WTC11 (cell line): ENCODE measurements around the gene DGKK. TPM values are rescaled to one million over a fixed set of nuclear protein-coding genes. Genes with fewer than 3 reads are reported as not detected.

Experiments used
- ATAC-seq: fragments of 200-7000 bp; cut with Tn5 transposase; 2 replicates; pipeline ENCODE4 v1.10.0; 2021; ENCODE audit warnings: mild to moderate bottlenecking, moderate library complexity
- CTCF ChIA-PET: fragments of 300-600 bp; sonication (Branson Sonifier 250); formaldehyde crosslinking; loops from one replicate; lab custom pipeline; 2021; ENCODE audit warnings: antibody characterized with exemption; lab: Charles Lee
- POLR2A ChIA-PET: fragments of 350-600 bp; sonication (Branson Sonifier 250); formaldehyde crosslinking; loops from one replicate; lab custom pipeline; 2021; ENCODE audit warnings: antibody characterized with exemption; lab: Charles Lee
- DNase-seq: peaks from one replicate; pipeline ENCODE4 v3.0.0; 2021; ENCODE audit warnings: low spot score
- H3K27ac Mint-ChIP-seq: 2 replicates; pipeline ENCODE4 v1.8.0; 2021; ENCODE audit warnings: mixed read lengths
- H3K27me3 Mint-ChIP-seq: 2 replicates; pipeline ENCODE4 v1.8.0; 2021; ENCODE audit warnings: low read depth, mild to moderate bottlenecking, moderate library complexity, mixed read lengths
- H3K36me3 Mint-ChIP-seq: 2 replicates; pipeline ENCODE4 v1.8.0; 2021; ENCODE audit warnings: mixed read lengths
- H3K4me1 Mint-ChIP-seq: 2 replicates; pipeline ENCODE4 v1.8.0; 2022; ENCODE audit warnings: mixed read lengths
- H3K4me3 Mint-ChIP-seq: 2 replicates; pipeline ENCODE4 v1.8.0; 2021; ENCODE audit warnings: mild to moderate bottlenecking, moderate library complexity, mixed read lengths
- H3K9me3 Mint-ChIP-seq: 2 replicates; pipeline ENCODE4 v1.8.0; 2021; ENCODE audit warnings: mixed read lengths
- ARID4B ChIP-seq: sonication (generic); formaldehyde crosslinking; IDR thresholded peaks from 2 replicates; pipeline ENCODE4 v1.8.0; 2023; ENCODE audit warnings: missing genetic modification reagents, mild to moderate bottlenecking, borderline replicate concordance
- CREB1 ChIP-seq: sonication (generic); formaldehyde crosslinking; IDR thresholded peaks from 2 replicates; pipeline ENCODE4 v1.8.0; 2023; ENCODE audit warnings: mild to moderate bottlenecking, missing genetic modification reagents
- ERG ChIP-seq: fragments of 250-450 bp; sonication (Bioruptor Pico); IDR thresholded peaks from 2 replicates; pipeline ENCODE4 v1.8.0; 2021; ENCODE audit warnings: mild to moderate bottlenecking
- NFATC4 ChIP-seq: fragments of 250-450 bp; sonication (Bioruptor Pico); IDR thresholded peaks from 2 replicates; pipeline ENCODE4 v1.9.0; 2021; ENCODE audit warnings: mild to moderate bottlenecking
- NR1H2 ChIP-seq: sonication (generic); formaldehyde crosslinking; IDR thresholded peaks from 2 replicates; pipeline ENCODE4 v1.9.0; 2021; ENCODE audit warnings: mild to moderate bottlenecking, moderate library complexity, missing genetic modification reagents
- NR2C2 ChIP-seq: sonication (generic); formaldehyde crosslinking; IDR thresholded peaks from 2 replicates; pipeline ENCODE4 v1.8.0; 2022; ENCODE audit warnings: mild to moderate bottlenecking, missing genetic modification reagents
- PRRX2 ChIP-seq: fragments of 250-450 bp; sonication (Bioruptor Pico); IDR thresholded peaks from 2 replicates; pipeline ENCODE4 v1.8.0; 2021; ENCODE audit warnings: mild to moderate bottlenecking
- RELA ChIP-seq: sonication (generic); formaldehyde crosslinking; IDR thresholded peaks from 2 replicates; pipeline ENCODE4 v1.8.1; 2022; ENCODE audit warnings: missing genetic modification reagents, mild to moderate bottlenecking, borderline replicate concordance
- TCF7 ChIP-seq: sonication (generic); formaldehyde crosslinking; IDR thresholded peaks from 2 replicates; pipeline ENCODE4 v1.8.0; 2022; ENCODE audit warnings: mild to moderate bottlenecking, low read depth, missing genetic modification reagents, moderate library complexity
- ZBTB43 ChIP-seq: sonication (generic); formaldehyde crosslinking; IDR thresholded peaks from 2 replicates; pipeline ENCODE4 v1.8.1; 2023; ENCODE audit warnings: mild to moderate bottlenecking, missing genetic modification reagents
- ZNF263 ChIP-seq: sonication (generic); formaldehyde crosslinking; IDR thresholded peaks from 2 replicates; pipeline ENCODE4 v1.8.1; 2022; ENCODE audit warnings: low read depth, mild to moderate bottlenecking, moderate library complexity, missing genetic modification reagents
- ZNF416 ChIP-seq: fragments of 250-450 bp; sonication (Bioruptor Pico); IDR thresholded peaks from 2 replicates; pipeline ENCODE4 v1.9.0; 2021; ENCODE audit warnings: mild to moderate bottlenecking, inconsistent platforms
- ZNF532 ChIP-seq: fragments of 250-450 bp; sonication (Bioruptor Pico); IDR thresholded peaks from 2 replicates; pipeline ENCODE4 v1.9.0; 2021; ENCODE audit warnings: mild to moderate bottlenecking, borderline replicate concordance
- total RNA-seq: library from RNA; stranded (reverse); gene quantifications from 3 replicates; pipeline ENCODE4 v1.2.3, GENCODE V29; 2021
- TF ChIP-seq, protein P1 (sequence below): fragments of 250-450 bp; sonication (Bioruptor Pico); conservative IDR thresholded peaks from 2 replicates; pipeline ENCODE4 v1.9.0; 2021; ENCODE audit warnings: mild to moderate bottlenecking
- TF ChIP-seq, protein P2 (sequence below): sonication (generic); formaldehyde crosslinking; IDR thresholded peaks from 2 replicates; pipeline ENCODE4 v1.8.0; 2022; ENCODE audit warnings: mild to moderate bottlenecking, missing genetic modification reagents
- TF ChIP-seq, protein P3 (sequence below): sonication (generic); formaldehyde crosslinking; IDR thresholded peaks from 2 replicates; pipeline ENCODE4 v1.8.1; 2022; ENCODE audit warnings: low read depth, mild to moderate bottlenecking, moderate library complexity, missing genetic modification reagents, borderline replicate concordance

The DGKK gene
- total RNA-seq, 1 experiment from 2014 or later = 1.9 TPM

GRCh38 chrX:50492720-50493119, 22.1 kb upstream of the DGKK start:
- no peaks in the 10 kb centered on the region for H3K36me3 Mint-ChIP-seq
- H3K27me3 Mint-ChIP-seq = peaks cover 11% of the 10 kb centered on the region
- H3K4me1 Mint-ChIP-seq = peaks cover 6% of the 10 kb centered on the region
- no peak for ATAC-seq
- no peak for DNase-seq
- no peak overlapping the region for H3K27ac Mint-ChIP-seq
- H3K4me3 Mint-ChIP-seq = no peak overlapping the region
- H3K9me3 Mint-ChIP-seq = no peaks in the 10 kb centered on the region
- ChIA-PET CTCF (no interaction called here), POLR2A (no interaction called here)
- TF ChIP-seq, protein P1, sequence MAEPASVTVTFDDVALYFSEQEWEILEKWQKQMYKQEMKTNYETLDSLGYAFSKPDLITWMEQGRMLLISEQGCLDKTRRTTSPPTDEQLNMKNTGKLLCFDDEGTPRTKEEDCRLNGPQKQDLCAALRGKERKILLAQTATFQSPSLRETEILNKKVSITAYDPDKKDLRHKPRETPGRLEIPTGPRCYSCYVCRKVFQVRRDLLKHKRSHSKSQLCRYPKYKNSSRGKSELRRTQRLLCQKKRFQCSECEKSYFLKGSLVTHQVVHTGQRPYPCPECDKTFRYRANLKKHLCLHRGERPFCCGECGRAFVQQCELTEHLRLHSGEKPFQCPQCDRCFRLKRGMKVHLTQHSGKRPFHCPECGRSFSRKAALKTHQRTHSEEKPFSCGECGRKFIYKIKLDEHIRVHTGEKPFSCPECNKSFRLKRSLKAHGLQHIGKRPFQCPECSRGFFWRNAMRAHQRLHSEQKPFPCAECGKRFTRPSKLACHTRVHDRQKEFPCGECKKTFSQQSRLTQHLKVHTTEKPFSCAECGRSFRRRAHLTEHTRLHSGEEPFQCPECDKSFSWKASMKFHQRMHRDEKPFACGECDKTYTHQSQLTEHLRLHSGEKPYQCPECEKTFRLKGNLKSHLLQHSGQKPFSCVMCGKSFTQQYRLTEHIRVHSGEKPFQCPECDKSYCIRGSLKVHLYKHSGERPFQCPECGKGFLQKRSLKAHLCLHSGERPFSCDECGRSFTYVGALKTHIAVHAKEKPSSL (CRISPR knock-in tag) = no peak
- TF ChIP-seq ZBTB43 (CRISPR knock-in tag) (no peak), ARID4B (CRISPR knock-in tag) (no peak), NR2C2 (CRISPR knock-in tag) (no peak), CREB1 (CRISPR knock-in tag) (no peak), NR1H2 (CRISPR knock-in tag) (no peak), RELA (no peak), PRRX2 (CRISPR knock-in tag) (no peak), NFATC4 (CRISPR knock-in tag) (no peak), ZNF263 (CRISPR knock-in tag) (no peak)
- TF ChIP-seq, protein P2, sequence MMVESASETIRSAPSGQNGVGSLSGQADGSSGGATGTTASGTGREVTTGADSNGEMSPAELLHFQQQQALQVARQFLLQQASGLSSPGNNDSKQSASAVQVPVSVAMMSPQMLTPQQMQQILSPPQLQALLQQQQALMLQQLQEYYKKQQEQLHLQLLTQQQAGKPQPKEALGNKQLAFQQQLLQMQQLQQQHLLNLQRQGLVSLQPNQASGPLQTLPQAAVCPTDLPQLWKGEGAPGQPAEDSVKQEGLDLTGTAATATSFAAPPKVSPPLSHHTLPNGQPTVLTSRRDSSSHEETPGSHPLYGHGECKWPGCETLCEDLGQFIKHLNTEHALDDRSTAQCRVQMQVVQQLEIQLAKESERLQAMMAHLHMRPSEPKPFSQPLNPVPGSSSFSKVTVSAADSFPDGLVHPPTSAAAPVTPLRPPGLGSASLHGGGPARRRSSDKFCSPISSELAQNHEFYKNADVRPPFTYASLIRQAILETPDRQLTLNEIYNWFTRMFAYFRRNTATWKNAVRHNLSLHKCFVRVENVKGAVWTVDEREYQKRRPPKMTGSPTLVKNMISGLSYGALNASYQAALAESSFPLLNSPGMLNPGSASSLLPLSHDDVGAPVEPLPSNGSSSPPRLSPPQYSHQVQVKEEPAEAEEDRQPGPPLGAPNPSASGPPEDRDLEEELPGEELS (CRISPR knock-in tag) = no peak

GRCh38 chrX:50484662-50485061, 14.0 kb upstream of the DGKK start:
- ChIA-PET CTCF (no interaction called here), POLR2A (no interaction called here)
- Mint-ChIP-seq H3K27me3 (peaks cover 3% of the 10 kb centered on the region; the same call in 1 of the 2 replicates), H3K9me3 (0 out of 2 replicates have a peak, but pooled peaks cover 5% of the 10 kb centered on the region), H3K4me3 (no peak overlapping the region), H3K36me3 (no peaks in the 10 kb centered on the region), H3K27ac (no peak overlapping the region), H3K4me1 (peaks cover 3% of the 10 kb centered on the region)
- no peak for ATAC-seq
- no peak for DNase-seq
- TF ChIP-seq ZNF263 (CRISPR knock-in tag) (no peak), ZNF416 (CRISPR knock-in tag) (no peak), ERG (no peak), TCF7 (no peak), ZNF532 (CRISPR knock-in tag) (no peak), ZBTB43 (CRISPR knock-in tag) (no peak)
- TF ChIP-seq, protein P3, sequence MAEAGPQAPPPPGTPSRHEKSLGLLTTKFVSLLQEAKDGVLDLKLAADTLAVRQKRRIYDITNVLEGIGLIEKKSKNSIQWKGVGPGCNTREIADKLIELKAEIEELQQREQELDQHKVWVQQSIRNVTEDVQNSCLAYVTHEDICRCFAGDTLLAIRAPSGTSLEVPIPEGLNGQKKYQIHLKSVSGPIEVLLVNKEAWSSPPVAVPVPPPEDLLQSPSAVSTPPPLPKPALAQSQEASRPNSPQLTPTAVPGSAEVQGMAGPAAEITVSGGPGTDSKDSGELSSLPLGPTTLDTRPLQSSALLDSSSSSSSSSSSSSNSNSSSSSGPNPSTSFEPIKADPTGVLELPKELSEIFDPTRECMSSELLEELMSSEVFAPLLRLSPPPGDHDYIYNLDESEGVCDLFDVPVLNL (CRISPR knock-in tag) = no peak
